Left lung (tissue), 10 donors: ENCODE data around the gene MARK3. TPM values are rescaled to one million over a fixed set of nuclear protein-coding genes. Genes with fewer than 3 reads are reported as not detected.

ENCODE experiments used
- ATAC-seq: fragments of 200-7000 bp; cut with Tn5 transposase; one replicate; pipeline ENCODE4 v1.9.1; 2020; ENCODE audit warnings: moderate library complexity
- DNase-seq, 4 donors: peaks; one replicate each; pipeline ENCODE4 v3.0.0-alpha.2; 2013 to 2020
- H3K27ac ChIP-seq, 2 donors: fragments of 200-600 bp; sonication (generic) in 1 of 2; one replicate each; pipeline versions ENCODE4 v1.5.0 to v1.8.0; 2020 to 2021
- H3K27me3 ChIP-seq, 2 donors: fragments of 200-600 bp; sonication (generic) in 1 of 2; one replicate each; pipeline versions ENCODE4 v1.5.0 to v1.8.0; 2020 to 2021
- H3K36me3 ChIP-seq, 2 donors: fragments of 200-600 bp; sonication (generic) in 1 of 2; one replicate each; pipeline versions ENCODE4 v1.5.0 to v1.8.0; 2020 to 2021
- H3K4me1 ChIP-seq, 2 donors: fragments of 200-600 bp; one replicate each; pipeline ENCODE4 v1.8.0; 2021
- H3K4me3 ChIP-seq, 2 donors: fragments of 200-600 bp; sonication (generic) in 1 of 2; one replicate each; pipeline versions ENCODE4 v1.5.0 to v1.8.0; 2020 to 2021; ENCODE audit warnings: mild to moderate bottlenecking in 1 of 2
- H3K9me3 ChIP-seq, 2 donors: fragments of 200-600 bp; sonication (generic) in 1 of 2; one replicate each; pipeline versions ENCODE4 v1.5.0 to v1.8.0; 2020 to 2021
- intact Hi-C, 2 donors: fragments of 100-400 bp; cut with DNase I; formaldehyde crosslinking; loops; one replicate each; pipeline versions ENCODE4 v1.11.2 to v1.14.2; 2022
- polyA plus RNA-seq, 6 donors: library from polyadenylated mRNA; unstranded; fragments of 120-200 nt; gene quantifications; one replicate each; pipeline ENCODE4 v1.2.1, GENCODE V29; 2013; ENCODE audit not compliant: insufficient read length in 6 of 6
- total RNA-seq, 2 donors: library from RNA; stranded (reverse); fragmentation: NEBNext Ultra II Directional; extraction: Animal tissue kit (Norgen Biotek cat#: 25700); gene quantifications; one replicate each; pipeline ENCODE4 v1.2.1, GENCODE V29; 2021
- TF ChIP-seq, protein P1 (sequence below), 2 donors: fragments of 200-600 bp; sonication (generic) in 1 of 2; IDR thresholded peaks; one replicate each; pipeline versions ENCODE4 v1.5.0 to v1.8.0; 2021; ENCODE audit warnings: antibody characterized with exemption in 2 of 2
- donor health status: DM: no; HTN: yes; CAD: no.
- donor health status: DM: no; HTN: no; CAD: no.

MARK3 gene
- total and polyA plus RNA-seq, 8 donors, result 78.8 to 135 (median 122) TPM

DNA sequence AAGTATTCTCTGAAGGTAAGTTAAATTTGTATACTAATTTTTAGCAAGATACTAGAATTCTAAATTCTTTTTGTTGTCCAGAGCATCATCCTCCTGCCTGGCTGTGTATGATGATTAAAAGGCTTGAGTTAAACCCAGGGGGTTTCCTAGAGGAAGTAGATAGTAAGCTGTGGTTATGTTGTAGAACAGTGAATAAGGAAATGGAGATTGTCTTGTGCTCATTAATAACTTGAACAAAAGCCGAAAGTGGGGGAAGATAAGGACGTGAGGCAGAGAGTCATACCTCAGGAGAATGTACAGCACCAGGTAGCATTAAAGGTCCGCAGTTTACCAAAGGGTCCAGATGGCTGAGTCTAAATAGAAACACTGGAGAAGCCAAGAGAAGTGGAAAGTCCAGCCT, 95.4 kb downstream of the MARK3 start:
- Histone ChIP-seq H3K36me3 (peaks cover 0 to 96% of the 10 kb centered on the region in 2 donors), H3K4me1 (peaks cover 0 to 10% of the 10 kb centered on the region in 2 donors), H3K9me3 (no peaks in the 10 kb centered on the region), H3K27ac (peak overlapping the region in 1 of 2 donors; percentile 53), H3K27me3 (no peaks in the 10 kb centered on the region), H3K4me3 (no peak overlapping the region)
- ATAC-seq (no peak), DNase-seq (no peak)
- TF ChIP-seq, protein P1, sequence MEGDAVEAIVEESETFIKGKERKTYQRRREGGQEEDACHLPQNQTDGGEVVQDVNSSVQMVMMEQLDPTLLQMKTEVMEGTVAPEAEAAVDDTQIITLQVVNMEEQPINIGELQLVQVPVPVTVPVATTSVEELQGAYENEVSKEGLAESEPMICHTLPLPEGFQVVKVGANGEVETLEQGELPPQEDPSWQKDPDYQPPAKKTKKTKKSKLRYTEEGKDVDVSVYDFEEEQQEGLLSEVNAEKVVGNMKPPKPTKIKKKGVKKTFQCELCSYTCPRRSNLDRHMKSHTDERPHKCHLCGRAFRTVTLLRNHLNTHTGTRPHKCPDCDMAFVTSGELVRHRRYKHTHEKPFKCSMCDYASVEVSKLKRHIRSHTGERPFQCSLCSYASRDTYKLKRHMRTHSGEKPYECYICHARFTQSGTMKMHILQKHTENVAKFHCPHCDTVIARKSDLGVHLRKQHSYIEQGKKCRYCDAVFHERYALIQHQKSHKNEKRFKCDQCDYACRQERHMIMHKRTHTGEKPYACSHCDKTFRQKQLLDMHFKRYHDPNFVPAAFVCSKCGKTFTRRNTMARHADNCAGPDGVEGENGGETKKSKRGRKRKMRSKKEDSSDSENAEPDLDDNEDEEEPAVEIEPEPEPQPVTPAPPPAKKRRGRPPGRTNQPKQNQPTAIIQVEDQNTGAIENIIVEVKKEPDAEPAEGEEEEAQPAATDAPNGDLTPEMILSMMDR (IDR thresholded peaks at IDR 0.05), result no peak
- intact Hi-C loops, result no loop called here

DNA sequence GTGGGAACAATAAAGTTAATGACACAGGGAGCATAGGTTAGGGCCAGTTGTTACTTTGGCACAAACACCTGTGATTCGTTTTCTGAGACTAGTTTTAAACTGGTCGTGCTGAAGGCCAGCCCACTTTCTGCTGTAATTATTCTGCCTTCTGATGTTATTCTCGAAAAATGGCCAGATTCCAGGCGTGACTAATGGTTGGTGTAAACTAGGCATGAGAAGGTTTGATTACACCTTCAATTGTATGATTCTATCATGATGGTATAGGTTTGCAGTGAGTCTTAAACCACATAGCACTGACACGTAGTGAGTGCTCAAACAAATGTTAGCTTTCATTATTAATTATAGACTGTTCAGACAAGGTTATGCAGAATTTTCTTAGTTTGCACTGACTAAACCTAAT, 98.4 kb downstream of the MARK3 start:
- peaks cover 0 to 91% of the 10 kb centered on the region in 2 donors for H3K36me3 ChIP-seq
- no peak overlapping the region for H3K27ac ChIP-seq
- no peak for ATAC-seq
- TF ChIP-seq, protein P1 (IDR thresholded peaks at IDR 0.05), result no peak
- intact Hi-C loops, result no loop called here
- peaks cover 0 to 10% of the 10 kb centered on the region in 2 donors for H3K4me1 ChIP-seq
- H3K9me3 ChIP-seq, result no peaks in the 10 kb centered on the region
- no peak overlapping the region for H3K4me3 ChIP-seq
- no peak for DNase-seq
- H3K27me3 ChIP-seq, result no peaks in the 10 kb centered on the region

GRCh38 chr14:103485504-103485903, 100.3 kb downstream of the MARK3 start:
- Histone ChIP-seq H3K36me3 (peaks cover 0 to 91% of the 10 kb centered on the region in 2 donors), H3K27ac (no peak overlapping the region), H3K4me1 (peaks cover 0 to 6% of the 10 kb centered on the region in 2 donors), H3K4me3 (no peak overlapping the region), H3K27me3 (no peaks in the 10 kb centered on the region), H3K9me3 (no peaks in the 10 kb centered on the region)
- TF ChIP-seq, protein P1 (IDR thresholded peaks at IDR 0.05), result no peak
- ATAC-seq, result no peak
- intact Hi-C loops, result no loop called here
- DNase-seq, result no peak

GRCh38 chr14:103488071-103488470, 102.9 kb downstream of the MARK3 start:
- peaks cover 0 to 93% of the 10 kb centered on the region in 2 donors for H3K36me3 ChIP-seq
- no peak overlapping the region for H3K27ac ChIP-seq

DNA sequence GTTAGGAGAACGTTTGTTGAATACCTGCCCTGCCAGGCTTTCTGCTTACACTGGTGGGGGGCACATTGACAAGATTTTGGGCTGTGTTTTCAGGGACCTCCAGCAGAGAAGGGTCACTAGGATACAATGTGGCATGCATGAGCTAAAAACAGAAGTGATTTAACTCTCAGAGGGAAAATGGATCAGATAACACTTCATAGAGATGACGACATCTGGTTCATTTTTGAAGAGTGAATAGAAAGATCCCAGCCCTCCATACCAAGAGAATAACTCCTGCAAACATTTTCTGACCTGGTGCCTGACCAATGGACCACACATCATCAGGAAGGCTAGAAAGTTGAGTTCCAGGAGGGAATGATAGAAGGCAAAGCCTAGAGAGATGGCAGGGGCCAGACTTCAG, 103.7 kb downstream of the MARK3 start:
- Histone ChIP-seq H3K27me3 (no peaks in the 10 kb centered on the region), H3K4me3 (no peak overlapping the region), H3K27ac (no peak overlapping the region), H3K4me1 (no peaks in the 10 kb centered on the region), H3K36me3 (peaks cover 0 to 93% of the 10 kb centered on the region in 2 donors), H3K9me3 (no peaks in the 10 kb centered on the region)
- DNase-seq (no peak), ATAC-seq (no peak)
- TF ChIP-seq, protein P1 (IDR thresholded peaks at IDR 0.05), result no peak
- intact Hi-C loops, result no loop called here

More at GRCh38 chr14:103488071-103488470, 102.9 kb downstream of the MARK3 start:
- Histone ChIP-seq H3K4me1 (no peaks in the 10 kb centered on the region), H3K9me3 (no peaks in the 10 kb centered on the region), H3K27me3 (no peaks in the 10 kb centered on the region), H3K4me3 (no peak overlapping the region)
- no peak for ATAC-seq
- intact Hi-C loops, result no loop called here
- DNase-seq, result no peak
- TF ChIP-seq, protein P1 (IDR thresholded peaks at IDR 0.05), result no peak
